ENCODE results near the gene KIAA0513.

KIAA0513 gene

DNA sequence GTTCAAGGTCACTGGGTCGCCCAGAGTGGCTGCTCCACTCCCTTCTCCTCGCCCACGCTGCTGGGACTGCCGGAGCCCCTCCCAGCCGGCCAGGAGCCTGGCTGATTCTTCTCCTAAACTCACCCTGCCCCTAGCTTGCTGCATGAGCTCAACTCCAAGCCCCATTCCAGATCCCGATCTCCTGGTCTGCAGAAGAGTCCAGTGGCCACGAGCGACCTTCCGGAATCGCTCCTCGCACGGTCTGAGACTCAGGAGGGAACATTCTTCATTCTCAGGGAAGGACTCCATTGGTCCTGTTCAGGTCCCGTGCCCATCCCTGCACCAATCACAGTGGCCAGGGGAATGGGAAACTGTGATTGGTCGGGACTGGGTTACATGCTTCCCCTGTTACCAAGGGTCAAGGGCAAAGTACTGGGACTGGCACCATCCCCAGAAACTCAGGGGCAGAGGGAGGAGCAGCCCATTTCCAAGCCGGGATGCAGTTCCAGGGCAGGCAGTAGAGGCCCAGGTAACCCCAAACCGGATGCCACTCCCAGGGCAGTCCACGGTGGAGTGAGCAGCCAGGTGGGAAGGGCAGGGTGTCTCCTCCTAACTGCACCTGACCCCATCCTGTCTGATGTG, 109.2 kb downstream of the KIAA0513 start:
- Histone ChIP-seq H3K27me3 (replicated peaks; ENCODE audit: control insufficient read depth, insufficient read depth, low read length) (no peaks in the 10 kb centered on the region; the same call in 1 of the 2 replicates), H3K4me3 (replicated peaks; ENCODE audit: low read depth, low read length) (no peak overlapping the region), H3K36me3 (ENCODE audit: control insufficient read depth, insufficient read depth, low read length) (no peaks in the 10 kb centered on the region)
- TF ChIP-seq, protein P1, sequence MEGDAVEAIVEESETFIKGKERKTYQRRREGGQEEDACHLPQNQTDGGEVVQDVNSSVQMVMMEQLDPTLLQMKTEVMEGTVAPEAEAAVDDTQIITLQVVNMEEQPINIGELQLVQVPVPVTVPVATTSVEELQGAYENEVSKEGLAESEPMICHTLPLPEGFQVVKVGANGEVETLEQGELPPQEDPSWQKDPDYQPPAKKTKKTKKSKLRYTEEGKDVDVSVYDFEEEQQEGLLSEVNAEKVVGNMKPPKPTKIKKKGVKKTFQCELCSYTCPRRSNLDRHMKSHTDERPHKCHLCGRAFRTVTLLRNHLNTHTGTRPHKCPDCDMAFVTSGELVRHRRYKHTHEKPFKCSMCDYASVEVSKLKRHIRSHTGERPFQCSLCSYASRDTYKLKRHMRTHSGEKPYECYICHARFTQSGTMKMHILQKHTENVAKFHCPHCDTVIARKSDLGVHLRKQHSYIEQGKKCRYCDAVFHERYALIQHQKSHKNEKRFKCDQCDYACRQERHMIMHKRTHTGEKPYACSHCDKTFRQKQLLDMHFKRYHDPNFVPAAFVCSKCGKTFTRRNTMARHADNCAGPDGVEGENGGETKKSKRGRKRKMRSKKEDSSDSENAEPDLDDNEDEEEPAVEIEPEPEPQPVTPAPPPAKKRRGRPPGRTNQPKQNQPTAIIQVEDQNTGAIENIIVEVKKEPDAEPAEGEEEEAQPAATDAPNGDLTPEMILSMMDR (IDR thresholded peaks at IDR 0.05; ENCODE audit: insufficient read depth, low read length, poor library complexity, severe bottlenecking), result no peak
- no peak for DNase-seq (ENCODE audit: extremely low read depth, insufficient read length)

DNA sequence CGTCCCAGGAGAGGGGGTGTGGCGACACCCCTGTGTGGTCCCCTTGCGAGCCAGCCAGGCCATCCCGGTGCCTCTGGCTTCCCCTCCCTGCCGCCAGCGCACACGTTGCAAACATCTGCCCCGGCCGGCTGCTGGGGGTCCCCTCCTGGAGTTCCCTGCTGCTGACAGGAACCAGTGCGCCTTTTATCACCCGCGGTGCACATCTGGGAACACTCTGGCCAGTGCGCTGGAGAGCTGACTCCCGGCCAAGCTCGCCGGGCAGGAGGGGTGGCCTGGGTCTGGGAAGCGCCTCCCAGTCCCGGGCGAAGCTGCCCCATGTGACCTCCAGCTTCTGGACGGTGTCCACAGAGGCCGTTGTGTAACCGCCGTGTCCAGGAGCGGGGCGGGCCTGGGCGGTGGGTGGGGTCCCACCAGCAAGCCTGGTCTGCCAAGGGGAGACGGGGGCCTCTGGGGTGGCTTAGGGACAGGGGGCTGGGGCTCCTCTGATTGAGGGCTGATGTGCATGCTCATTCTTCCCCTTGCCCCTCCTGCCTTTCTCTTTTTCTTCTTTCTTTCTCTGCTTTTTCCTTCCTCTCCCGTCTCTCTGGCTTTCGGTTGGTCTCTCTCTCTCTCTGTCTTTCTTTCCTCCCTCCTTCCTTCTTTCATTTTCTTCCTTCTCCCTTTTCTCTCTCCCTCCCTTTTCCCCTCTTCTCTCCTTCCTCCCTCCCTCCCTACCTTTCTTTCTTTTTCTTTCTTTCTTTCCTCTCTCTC, 109.9 kb downstream of the KIAA0513 start:
- TF ChIP-seq, protein P1 (IDR thresholded peaks at IDR 0.05; ENCODE audit: insufficient read depth, low read length, poor library complexity, severe bottlenecking), result no peak
- Histone ChIP-seq H3K36me3 (ENCODE audit: control insufficient read depth, insufficient read depth, low read length) (no peaks in the 10 kb centered on the region), H3K27me3 (replicated peaks; ENCODE audit: control insufficient read depth, insufficient read depth, low read length) (no peaks in the 10 kb centered on the region; the same call in 1 of the 2 replicates), H3K4me3 (replicated peaks; ENCODE audit: low read depth, low read length) (no peak overlapping the region)
- no peak for DNase-seq (ENCODE audit: extremely low read depth, insufficient read length)

DNA sequence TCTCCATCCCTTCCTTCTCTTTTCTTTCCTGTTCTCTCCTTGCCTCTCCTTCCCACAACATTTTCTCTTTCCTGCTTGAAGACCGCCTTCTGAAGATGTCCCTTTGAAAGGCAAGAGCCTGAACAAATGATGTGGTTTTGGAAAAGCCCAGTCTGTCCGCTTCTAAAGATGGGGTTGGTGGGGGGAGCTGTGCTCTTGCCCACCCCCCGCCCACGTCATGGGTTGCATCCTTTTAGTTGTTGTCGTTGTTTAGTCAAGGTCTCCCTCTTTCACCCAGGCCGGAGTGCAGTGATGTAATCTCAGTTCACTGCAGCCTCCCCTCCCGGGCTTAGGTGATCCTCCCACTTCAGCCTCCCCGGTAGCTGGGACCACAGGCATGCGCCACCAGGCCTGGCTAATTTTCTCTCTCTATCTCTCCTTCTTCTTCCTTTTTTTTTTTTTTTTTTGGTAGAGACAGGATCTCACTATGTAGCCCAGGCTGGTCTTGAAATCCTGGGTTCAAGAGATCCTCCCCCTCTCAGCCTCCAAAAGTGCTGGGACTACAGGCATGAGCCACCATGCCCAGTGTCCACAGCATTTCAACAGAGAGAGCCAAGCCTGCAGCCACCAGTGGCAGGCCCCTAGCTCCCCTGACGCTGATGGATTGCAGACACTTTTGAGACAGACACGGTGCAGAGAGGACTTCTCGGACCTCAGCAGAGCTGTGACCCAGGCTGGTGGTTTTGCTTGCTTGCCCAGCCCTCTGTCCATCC, 110.7 kb downstream of the KIAA0513 start:
- H3K4me3 ChIP-seq (replicated peaks; ENCODE audit: low read depth, low read length), result no peak overlapping the region
- no peaks in the 10 kb centered on the region for H3K36me3 ChIP-seq (ENCODE audit: control insufficient read depth, insufficient read depth, low read length)
- no peak for DNase-seq (ENCODE audit: extremely low read depth, insufficient read length)
- TF ChIP-seq, protein P1 (IDR thresholded peaks at IDR 0.05; ENCODE audit: insufficient read depth, low read length, poor library complexity, severe bottlenecking), result no peak
- H3K27me3 ChIP-seq (replicated peaks; ENCODE audit: control insufficient read depth, insufficient read depth, low read length), result no peaks in the 10 kb centered on the region; the same call in 1 of the 2 replicates

DNA sequence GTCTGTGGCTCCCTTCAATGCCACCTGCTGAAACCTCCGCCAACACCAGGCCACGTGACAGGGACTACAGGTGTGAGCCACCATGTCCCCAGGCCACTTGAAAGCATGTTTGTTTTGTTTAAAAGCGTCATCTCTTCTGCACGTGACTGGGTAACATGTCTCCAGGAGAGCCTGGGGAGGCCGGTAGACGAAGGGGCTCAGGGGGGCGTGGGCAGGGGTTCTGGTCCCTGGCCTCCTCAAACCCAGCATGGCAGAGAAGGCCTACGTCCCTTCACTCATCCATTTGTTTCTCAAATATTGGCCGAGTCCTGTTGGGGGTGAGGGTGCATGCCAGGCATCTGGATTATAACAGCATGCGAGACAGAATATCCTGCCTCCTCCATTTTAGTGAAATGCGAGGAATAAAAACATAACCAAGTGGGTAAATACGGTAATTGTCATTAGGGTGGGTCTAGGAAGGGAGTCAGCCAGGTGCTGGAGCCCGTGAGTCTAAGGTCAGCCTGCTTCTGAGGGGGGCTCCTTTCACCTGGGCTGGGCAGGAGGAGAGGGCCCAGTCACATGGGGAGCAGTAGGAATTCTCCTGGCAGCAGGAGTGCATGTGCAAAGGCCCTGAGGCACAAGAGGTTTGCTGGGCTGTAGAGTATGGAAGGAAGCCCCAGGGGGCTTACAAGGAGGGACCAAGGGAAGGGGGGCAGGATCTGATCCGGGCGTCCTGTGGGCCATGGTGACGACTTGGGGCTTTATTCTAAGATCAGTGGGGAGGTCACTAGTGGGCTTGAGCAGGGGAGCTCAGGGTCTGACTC, 111.4 kb downstream of the KIAA0513 start:
- Histone ChIP-seq H3K27me3 (replicated peaks; ENCODE audit: control insufficient read depth, insufficient read depth, low read length) (no peaks in the 10 kb centered on the region; the same call in 1 of the 2 replicates), H3K36me3 (ENCODE audit: control insufficient read depth, insufficient read depth, low read length) (no peaks in the 10 kb centered on the region), H3K4me3 (replicated peaks; ENCODE audit: low read depth, low read length) (no peak overlapping the region)
- DNase-seq (ENCODE audit: extremely low read depth, insufficient read length), result no peak
- TF ChIP-seq, protein P1 (IDR thresholded peaks at IDR 0.05; ENCODE audit: insufficient read depth, low read length, poor library complexity, severe bottlenecking), result no peak

DNA sequence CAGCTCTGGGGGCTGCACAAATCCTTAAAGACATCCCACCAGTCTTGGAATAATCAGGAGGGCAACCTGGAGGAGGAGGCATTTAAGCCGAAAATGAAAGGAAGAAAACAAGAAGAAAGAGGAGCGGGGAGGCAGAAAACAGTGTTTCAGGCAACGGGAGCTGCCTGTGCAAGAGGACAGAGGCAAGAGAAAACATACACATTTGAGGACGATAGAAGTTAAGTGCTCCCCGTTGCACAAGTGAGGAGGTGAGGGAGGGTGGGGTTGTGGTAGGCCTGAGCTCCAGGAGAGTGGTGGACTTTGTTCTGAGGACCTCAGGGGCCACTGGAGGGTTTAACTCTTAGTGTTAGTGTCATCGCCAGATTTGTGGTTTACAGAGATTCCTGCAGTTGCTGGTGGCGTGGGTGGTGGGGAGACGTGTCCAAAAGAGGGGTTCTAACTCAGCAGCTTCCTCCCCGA, 112.3 kb downstream of the KIAA0513 start:
- DNase-seq (ENCODE audit: extremely low read depth, insufficient read length), result no peak
- H3K36me3 ChIP-seq (ENCODE audit: control insufficient read depth, insufficient read depth, low read length), result no peaks in the 10 kb centered on the region
- H3K4me3 ChIP-seq (replicated peaks; ENCODE audit: low read depth, low read length), result no peak overlapping the region
- TF ChIP-seq, protein P1 (IDR thresholded peaks at IDR 0.05; ENCODE audit: insufficient read depth, low read length, poor library complexity, severe bottlenecking), result no peak
- no peaks in the 10 kb centered on the region; the same call in 1 of the 2 replicates for H3K27me3 ChIP-seq (replicated peaks; ENCODE audit: control insufficient read depth, insufficient read depth, low read length)
